ENCODE results near the gene KIF20B.
"Not testable (repeated sequence)": the region's sequence is repeated elsewhere in the genome, so short reads cannot be mapped to it uniquely, and the experiment has no call there.

- not testable (repeated sequence) for TF ChIP-seq CTCF (IDR thresholded peaks at IDR 0.05; ENCODE audit: insufficient read depth, low read length, poor library complexity, severe bottlenecking); EZH2phosphoT487 (conservative IDR thresholded peaks at IDR 0.05; ENCODE audit: low read length)
These were observed 62.3 kb downstream of the KIF20B start for GRCh38 chr10:89763671-89764070.
